Stimulated activated CD8-positive, alpha-beta memory T cell treated with anti-CD3 and anti-CD28 coated beads, Interleukin-12 subunit alpha, Interleukin-12 subunit beta, amount 100 ng/mL, for 1 hour (primary cell): ENCODE results near the gene BAZ2B.
"Not testable (repeated sequence)": the region's sequence is repeated elsewhere in the genome, so short reads cannot be mapped to it uniquely, and the experiment has no call there.

Experiments
- DNase-seq: peaks from one replicate; pipeline ENCODE4 v3.0.0-alpha.2; 2020; ENCODE audit warnings: low read depth

The BAZ2B gene, protein sequence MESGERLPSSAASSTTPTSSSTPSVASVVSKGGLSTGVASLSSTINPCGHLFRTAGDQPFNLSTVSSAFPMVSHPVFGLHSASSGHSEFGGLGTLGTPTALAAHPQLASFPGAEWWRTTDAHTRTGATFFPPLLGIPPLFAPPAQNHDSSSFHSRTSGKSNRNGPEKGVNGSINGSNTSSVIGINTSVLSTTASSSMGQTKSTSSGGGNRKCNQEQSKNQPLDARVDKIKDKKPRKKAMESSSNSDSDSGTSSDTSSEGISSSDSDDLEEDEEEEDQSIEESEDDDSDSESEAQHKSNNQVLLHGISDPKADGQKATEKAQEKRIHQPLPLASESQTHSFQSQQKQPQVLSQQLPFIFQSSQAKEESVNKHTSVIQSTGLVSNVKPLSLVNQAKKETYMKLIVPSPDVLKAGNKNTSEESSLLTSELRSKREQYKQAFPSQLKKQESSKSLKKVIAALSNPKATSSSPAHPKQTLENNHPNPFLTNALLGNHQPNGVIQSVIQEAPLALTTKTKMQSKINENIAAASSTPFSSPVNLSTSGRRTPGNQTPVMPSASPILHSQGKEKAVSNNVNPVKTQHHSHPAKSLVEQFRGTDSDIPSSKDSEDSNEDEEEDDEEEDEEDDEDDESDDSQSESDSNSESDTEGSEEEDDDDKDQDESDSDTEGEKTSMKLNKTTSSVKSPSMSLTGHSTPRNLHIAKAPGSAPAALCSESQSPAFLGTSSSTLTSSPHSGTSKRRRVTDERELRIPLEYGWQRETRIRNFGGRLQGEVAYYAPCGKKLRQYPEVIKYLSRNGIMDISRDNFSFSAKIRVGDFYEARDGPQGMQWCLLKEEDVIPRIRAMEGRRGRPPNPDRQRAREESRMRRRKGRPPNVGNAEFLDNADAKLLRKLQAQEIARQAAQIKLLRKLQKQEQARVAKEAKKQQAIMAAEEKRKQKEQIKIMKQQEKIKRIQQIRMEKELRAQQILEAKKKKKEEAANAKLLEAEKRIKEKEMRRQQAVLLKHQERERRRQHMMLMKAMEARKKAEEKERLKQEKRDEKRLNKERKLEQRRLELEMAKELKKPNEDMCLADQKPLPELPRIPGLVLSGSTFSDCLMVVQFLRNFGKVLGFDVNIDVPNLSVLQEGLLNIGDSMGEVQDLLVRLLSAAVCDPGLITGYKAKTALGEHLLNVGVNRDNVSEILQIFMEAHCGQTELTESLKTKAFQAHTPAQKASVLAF (N-terminal part only)

DNA sequence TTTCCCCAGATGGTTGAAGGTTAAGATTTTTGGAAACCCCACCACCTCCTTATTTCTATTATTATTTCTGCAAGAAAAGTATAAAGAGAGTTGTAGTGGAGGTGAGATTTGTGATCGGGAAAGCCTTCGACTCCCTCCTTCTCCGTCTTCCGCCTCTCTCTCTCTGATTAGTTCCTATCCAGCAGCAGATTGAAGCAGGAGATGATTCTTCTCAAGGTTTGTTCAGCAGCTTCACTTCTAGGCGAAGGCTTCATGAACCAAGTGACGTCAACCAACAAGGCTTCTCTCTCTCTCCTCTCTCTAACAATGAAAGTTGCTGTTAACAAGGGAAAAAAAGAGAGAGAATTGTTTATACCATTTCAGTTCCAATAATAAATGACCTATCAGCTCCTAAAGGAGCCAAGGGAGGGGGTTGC lies at the start of gene BAZ2B:
BAZ2B (minus strand) TSS at position 263 of the 416 bp plus-strand sequence. CDS start 137,829 bp downstream, outside the sequence.
- no peak for DNase-seq

DNA sequence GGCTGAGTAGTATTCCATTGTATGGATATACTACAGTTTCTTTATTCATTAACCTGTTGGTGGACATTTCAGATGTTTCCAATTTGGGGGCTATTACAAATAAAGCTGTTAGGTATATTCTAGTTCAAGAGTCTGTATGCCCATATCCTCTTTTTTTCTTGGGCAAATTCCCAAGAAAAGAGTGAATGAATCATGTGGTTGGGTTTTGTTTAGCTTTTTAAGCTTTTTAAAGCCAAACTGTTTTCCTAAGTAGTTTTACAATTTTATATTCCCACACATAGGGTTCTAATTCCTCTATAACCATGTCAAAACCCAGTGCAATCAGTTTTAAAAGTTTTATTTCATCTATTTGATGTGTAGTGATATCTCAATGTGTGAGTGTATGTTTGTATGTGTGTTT lies 44.9 kb upstream of the BAZ2B start:
- no peak for DNase-seq

GRCh38 chr2:159658881-159659873 lies 42.8 kb upstream of the BAZ2B start:
- DNase-seq, result no peak

- no peak for DNase-seq
Measured at GRCh38 chr2:159653962-159654361, 37.6 kb upstream of the BAZ2B start.

DNA sequence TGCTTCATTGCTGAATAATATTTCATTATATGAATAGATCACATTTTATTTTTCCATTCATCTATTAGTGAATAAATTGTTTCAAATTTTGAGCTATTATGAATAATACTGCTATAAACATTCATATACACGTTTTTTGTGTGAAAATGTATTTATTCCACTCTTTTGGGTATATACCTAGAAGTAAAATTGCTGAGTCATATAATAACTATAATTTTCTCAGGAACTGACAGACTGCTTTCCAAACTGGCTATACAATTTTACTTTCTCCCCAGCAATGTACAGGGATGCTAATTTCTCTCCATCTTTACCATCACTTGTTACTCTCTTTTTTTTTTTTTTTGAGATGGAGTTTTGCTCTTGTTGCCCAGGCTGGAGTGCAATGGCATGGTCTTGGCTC lies 35.5 kb upstream of the BAZ2B start:
- no peak for DNase-seq

DNA sequence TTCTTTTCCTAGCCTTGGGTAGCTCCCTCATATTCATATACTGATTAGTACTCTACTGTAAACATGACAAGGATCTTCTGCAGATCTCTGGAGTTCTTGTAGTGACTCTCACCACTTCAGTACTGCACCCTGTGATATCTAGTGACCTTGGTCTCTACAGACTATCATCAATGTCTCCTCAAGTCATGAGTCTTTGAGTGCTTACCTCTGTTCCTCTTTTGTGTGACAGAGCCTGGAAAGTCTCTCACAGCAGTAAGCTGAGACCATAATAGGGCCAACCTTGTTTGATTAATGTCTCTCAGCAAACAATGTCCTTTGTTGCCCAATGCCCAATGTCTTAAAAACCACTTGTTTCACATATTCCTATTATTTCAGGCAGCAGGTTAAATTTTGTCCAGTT lies 34.2 kb upstream of the BAZ2B start:
- DNase-seq, result no peak

GRCh38 chr2:159648643-159649042 lies 32.3 kb upstream of the BAZ2B start:
- no peak for DNase-seq

DNA sequence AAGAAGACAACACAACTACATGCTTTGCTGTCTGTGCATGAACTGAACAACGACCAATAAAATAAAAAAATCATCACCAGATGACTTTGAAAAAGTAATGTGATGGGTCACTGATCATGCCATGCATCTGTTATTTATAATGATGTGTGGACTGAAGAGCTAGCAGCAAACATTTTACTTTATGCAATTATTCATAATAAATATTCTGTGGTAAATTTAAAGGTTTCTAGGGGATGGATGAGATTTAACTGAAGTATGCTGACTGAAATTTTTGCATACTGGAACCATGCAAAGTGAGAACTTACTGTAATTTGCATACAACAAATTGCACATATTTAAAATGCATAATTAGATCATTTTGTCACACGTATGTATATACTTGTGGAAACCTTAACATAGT lies 31.3 kb upstream of the BAZ2B start:
- DNase-seq, result no peak

DNA sequence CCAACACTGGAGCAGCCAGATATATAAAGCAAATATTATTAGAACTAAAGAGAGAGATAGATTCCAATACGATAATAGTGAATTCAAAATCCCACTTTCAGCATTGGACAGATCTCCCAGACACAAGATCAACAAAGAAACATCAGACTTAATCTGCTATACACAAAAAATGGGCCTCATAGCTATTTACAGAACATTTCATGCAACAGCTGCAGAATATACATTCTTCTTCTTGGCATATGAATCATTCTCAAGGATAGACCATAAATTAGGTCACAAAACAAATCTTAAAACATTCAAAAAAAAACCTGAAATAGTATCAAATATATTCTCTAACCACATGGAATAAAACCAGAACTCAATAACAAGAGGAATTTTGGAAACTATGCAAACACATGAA lies 23.8 kb upstream of the BAZ2B start:
- DNase-seq, result no peak

DNA sequence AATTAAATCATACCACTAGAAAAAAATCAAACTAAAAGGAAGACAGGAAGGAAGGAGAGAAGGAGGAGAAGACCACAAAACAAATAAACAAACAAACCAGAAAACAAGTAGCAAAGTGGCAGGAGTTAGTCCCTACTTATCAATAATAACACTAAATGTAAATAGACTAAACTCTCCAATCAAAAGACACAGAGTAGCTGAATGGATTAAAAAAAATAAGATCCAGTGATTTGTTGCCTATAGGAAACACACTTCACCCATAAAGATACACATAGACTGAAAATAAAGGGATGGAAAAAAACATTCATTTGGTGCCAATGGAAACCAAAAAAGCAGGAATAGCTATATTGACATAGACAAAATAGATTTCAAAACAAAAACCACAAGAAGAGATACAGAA lies 23.4 kb upstream of the BAZ2B start:
- no peak for DNase-seq

DNA sequence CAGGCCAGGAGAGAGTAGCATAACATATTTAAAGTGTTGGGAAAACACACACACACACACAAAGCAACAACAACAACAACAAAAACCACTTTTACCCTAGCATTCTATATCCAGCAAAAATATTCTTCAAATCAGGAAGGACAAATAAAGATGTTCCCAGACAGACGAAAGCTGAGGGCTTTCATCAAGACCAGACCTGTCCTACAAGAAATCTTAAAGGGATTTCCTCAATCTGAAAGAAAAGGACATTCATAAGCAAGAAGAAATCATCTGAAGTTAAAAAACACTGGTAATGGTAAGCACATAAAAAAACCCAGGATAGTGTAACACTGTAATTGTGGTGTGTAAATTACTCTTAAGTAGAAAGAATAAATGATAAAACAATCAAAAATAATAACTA lies 22.7 kb upstream of the BAZ2B start:
- DNase-seq, result no peak

GRCh38 chr2:159637988-159638501 lies 21.7 kb upstream of the BAZ2B start:
- DNase-seq, result no peak

DNA sequence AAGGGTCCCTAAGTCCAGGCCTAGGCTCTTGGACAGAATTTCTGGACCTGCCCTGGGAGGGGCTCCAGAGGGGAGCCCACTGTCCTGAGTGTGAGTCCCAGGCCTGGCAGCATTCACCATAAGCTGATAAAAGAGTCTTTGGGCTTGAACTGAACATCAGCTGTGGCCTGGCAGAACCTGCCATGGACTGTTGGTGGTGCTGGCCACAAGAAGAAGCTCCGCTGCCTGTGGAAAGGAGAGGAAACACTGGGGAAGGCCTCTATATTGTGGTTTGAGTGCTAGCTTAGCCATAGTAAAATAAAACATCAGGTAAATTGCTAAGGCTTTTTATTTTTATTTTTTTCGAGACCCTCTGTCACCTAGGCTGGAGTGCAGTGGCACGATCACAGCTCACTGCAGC lies 20.9 kb upstream of the BAZ2B start:
- DNase-seq, result no peak

DNA sequence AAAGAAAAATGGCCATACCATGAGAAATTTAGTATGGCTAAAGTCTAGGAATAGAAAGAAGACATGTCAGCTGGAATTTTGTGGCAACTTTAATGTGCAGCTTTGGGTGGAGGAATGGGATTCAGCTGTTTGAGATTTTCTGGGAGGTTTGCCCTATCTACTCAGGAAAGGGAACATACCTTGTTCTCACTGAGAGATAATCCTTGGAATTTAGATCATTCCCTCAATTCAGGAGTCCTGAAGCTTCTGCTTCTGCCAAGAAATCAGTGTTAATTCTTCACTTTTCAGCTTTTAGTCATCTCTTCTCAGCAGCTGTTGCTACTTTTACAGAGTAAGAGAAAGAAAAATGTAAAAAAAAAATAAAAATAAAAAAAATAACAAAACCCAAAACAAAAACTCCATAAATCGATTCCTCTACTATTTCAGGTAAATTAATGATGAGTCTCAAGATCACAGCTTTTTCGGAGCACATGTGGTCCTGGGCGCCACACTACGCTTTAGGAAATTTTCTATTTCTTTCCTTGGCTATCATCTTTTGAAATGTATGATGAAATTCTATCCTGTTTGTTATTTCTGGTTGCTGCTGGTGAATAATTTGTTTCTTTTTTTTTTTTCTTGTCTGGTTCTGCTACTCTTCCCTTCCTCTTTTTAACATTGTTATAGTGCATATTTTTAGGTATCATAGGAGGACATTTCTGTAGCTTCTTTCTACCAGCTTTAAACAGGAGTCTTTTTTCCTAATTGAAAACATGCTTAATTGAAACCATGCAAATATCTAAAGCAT lies 18.9 kb upstream of the BAZ2B start:
- DNase-seq, result no peak

DNA sequence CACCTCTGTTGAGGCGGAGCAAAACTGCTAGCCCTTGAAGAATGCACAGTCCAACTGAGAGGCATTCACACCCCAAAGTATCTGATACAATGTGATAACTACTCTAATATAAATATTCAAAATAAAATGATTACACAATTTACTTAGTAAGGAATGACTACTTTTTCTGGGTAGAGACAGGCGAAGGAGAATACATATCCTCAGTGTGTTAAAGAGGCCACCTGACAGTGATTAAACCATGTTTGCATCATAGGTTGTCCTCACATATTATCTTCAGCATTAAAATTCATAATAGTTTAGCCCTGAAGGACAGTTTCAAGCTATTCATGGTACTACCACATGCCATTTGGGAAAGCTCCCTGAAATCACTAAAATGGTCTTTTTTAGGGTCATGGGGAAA lies 16.9 kb upstream of the BAZ2B start:
- no peak for DNase-seq

- not testable (repeated sequence) for DNase-seq
Measured at GRCh38 chr2:159625628-159626027, 9.3 kb upstream of the BAZ2B start.

GRCh38 chr2:159623436-159623835 lies 7.1 kb upstream of the BAZ2B start:
- DNase-seq, result no peak

- no peak for DNase-seq
Measured at GRCh38 chr2:159622966-159623365, 6.6 kb upstream of the BAZ2B start.

- DNase-seq, result no peak
Measured at GRCh38 chr2:159620796-159621195, 4.4 kb upstream of the BAZ2B start.

- DNase-seq, result no peak
Measured at GRCh38 chr2:159617646-159618045, 1.3 kb upstream of the BAZ2B start.
